Measurements from ENCODE around the gene EIF3D. TPM values are rescaled to one million over a fixed set of nuclear protein-coding genes. Genes with fewer than 3 reads are reported as not detected.

EIF3D gene
- total and polyA plus RNA-seq, 9 of the 15 experiments (the other 6 are each of a cell fraction or from before 2014, with no cell fraction given) = 191 to 422 (median 279) TPM

DNA sequence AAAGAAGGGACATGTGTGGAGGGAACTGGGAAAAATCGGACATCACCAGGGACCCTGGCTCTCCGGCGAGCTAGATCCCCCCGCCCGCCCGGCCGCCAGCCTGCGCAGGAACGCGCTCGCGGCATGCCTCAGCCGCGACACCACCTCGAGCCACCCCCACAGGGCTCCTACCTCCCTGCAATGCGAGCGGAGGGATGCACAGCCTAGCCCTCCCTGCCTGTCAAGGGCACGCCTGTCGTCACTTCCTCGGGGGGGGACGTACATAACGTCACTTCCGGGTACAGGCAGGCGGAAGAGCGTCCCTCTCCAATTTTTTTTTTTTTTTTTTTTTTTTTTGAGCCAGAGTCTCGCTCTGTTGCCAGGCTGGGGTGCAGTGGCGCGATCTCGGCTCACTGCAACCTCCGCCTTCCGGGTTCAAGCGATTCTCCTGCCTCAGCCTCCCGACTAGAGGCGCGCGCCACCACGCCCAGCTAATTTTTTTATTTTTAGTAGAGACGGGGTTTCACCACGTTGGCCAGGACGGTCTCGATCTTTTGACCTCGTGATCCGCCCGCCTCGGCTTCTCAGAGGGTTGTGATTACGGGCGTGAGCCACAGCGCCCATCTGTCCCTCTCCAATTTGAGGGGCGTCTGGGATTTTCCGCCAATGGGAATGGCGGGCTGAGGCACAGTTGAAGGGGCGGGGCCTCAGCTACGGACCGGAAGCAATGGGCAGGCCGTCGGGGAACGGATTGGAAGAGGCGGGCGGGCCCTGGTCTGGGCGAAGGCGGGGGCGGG is 47.4 kb downstream of the EIF3D start, which contains the start of gene TXN2 (continued):
- peak; percentile 74; the same call in 1 of the 2 replicates for TF ChIP-seq MTA3 (IDR thresholded peaks at IDR 0.05; ENCODE audit: borderline replicate concordance)
- peak in 1 of 2 experiments; percentile 94; a peak in 2 of 4 replicates for TF ChIP-seq TRIM24 (IDR thresholded peaks at IDR 0.05)
- TF ChIP-seq ZNF311 (CRISPR knock-in tag; IDR thresholded peaks at IDR 0.05) = no peak
- TF ChIP-seq, protein P1, sequence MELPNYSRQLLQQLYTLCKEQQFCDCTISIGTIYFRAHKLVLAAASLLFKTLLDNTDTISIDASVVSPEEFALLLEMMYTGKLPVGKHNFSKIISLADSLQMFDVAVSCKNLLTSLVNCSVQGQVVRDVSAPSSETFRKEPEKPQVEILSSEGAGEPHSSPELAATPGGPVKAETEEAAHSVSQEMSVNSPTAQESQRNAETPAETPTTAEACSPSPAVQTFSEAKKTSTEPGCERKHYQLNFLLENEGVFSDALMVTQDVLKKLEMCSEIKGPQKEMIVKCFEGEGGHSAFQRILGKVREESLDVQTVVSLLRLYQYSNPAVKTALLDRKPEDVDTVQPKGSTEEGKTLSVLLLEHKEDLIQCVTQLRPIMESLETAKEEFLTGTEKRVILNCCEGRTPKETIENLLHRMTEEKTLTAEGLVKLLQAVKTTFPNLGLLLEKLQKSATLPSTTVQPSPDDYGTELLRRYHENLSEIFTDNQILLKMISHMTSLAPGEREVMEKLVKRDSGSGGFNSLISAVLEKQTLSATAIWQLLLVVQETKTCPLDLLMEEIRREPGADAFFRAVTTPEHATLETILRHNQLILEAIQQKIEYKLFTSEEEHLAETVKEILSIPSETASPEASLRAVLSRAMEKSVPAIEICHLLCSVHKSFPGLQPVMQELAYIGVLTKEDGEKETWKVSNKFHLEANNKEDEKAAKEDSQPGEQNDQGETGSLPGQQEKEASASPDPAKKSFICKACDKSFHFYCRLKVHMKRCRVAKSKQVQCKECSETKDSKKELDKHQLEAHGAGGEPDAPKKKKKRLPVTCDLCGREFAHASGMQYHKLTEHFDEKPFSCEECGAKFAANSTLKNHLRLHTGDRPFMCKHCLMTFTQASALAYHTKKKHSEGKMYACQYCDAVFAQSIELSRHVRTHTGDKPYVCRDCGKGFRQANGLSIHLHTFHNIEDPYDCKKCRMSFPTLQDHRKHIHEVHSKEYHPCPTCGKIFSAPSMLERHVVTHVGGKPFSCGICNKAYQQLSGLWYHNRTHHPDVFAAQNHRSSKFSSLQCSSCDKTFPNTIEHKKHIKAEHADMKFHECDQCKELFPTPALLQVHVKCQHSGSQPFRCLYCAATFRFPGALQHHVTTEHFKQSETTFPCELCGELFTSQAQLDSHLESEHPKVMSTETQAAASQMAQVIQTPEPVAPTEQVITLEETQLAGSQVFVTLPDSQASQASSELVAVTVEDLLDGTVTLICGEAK (IDR thresholded peaks at IDR 0.05) = peak; percentile 97
- TF ChIP-seq, protein P1 (CRISPR knock-in tag; IDR thresholded peaks at IDR 0.05) = no peak
- TF ChIP-seq, protein P2, sequence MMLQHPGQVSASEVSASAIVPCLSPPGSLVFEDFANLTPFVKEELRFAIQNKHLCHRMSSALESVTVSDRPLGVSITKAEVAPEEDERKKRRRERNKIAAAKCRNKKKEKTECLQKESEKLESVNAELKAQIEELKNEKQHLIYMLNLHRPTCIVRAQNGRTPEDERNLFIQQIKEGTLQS (IDR thresholded peaks at IDR 0.05) = peak; percentile 69
- TF ChIP-seq, protein P2 (CRISPR knock-in tag; conservative IDR thresholded peaks at IDR 0.05) = no peak
- peak; percentile 61 for TF ChIP-seq SP1 (CRISPR knock-in tag; IDR thresholded peaks at IDR 0.05)
- TF ChIP-seq PPARD (CRISPR knock-in tag; IDR thresholded peaks at IDR 0.05) = no peak
- TF ChIP-seq NR2C1 (IDR thresholded peaks at IDR 0.05) = peak; percentile 12; the same call in 1 of the 2 replicates
- TF ChIP-seq NR2C1 (tag; IDR thresholded peaks at IDR 0.05) = no peak
- TF ChIP-seq DIDO1 (tag; IDR thresholded peaks at IDR 0.05; ENCODE audit: low read depth) = peak; percentile 84; the same call in 1 of the 2 replicates
- TF ChIP-seq, protein P3, sequence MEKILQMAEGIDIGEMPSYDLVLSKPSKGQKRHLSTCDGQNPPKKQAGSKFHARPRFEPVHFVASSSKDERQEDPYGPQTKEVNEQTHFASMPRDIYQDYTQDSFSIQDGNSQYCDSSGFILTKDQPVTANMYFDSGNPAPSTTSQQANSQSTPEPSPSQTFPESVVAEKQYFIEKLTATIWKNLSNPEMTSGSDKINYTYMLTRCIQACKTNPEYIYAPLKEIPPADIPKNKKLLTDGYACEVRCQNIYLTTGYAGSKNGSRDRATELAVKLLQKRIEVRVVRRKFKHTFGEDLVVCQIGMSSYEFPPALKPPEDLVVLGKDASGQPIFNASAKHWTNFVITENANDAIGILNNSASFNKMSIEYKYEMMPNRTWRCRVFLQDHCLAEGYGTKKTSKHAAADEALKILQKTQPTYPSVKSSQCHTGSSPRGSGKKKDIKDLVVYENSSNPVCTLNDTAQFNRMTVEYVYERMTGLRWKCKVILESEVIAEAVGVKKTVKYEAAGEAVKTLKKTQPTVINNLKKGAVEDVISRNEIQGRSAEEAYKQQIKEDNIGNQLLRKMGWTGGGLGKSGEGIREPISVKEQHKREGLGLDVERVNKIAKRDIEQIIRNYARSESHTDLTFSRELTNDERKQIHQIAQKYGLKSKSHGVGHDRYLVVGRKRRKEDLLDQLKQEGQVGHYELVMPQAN (IDR thresholded peaks at IDR 0.05; ENCODE audit: borderline replicate concordance) = no peak
- peak; percentile 89 for TF ChIP-seq PHF20 (IDR thresholded peaks at IDR 0.05; ENCODE audit: partially characterized antibody)
- TF ChIP-seq FIP1L1 (IDR thresholded peaks at IDR 0.05; ENCODE audit: low read depth, low read length, poor library complexity, severe bottlenecking) = peak; percentile 88
- TF ChIP-seq NFIC (IDR thresholded peaks at IDR 0.05) = no peak; the same call in none of the 2 replicates
- TF ChIP-seq PTRF (tag; IDR thresholded peaks at IDR 0.05) = no peak

Measured in K562 (cell line).